ENCODE results near the gene RNF169. TPM values are rescaled to one million over a fixed set of nuclear protein-coding genes. Genes with fewer than 3 reads are reported as not detected.
A peak's percentile ranks its signal among the peaks of the same experiment; 100 is the strongest.
"Not testable (repeated sequence)": the region's sequence is repeated elsewhere in the genome, so short reads cannot be mapped to it uniquely, and the experiment has no call there.

Gene RNF169
- total and polyA plus RNA-seq, 2 donors (not counting 1 experiment from before 2014, with no cell fraction given): 12.3 to 32.2 TPM

- peak in 1 of 2 donors; percentile 29 for DNase-seq (ENCODE audit: low read depth in 2 of 2)
- Histone ChIP-seq H3K4me3 (replicated peaks in 1 of 4; ENCODE audit: control extremely low read depth in 1 of 4, insufficient read depth in 1 of 4, low read depth in 3 of 4, low read length in 4 of 4) (peak overlapping the region in 2 of 4 experiments; percentile 0 to 5), H3K4me1 (ENCODE audit: control insufficient read depth, extremely low read depth, insufficient read depth, low read length) (peaks cover 23% of the 10 kb centered on the region)
Measured at GRCh38 chr11:74755395-74755995, 6.8 kb downstream of the RNF169 start.

DNA sequence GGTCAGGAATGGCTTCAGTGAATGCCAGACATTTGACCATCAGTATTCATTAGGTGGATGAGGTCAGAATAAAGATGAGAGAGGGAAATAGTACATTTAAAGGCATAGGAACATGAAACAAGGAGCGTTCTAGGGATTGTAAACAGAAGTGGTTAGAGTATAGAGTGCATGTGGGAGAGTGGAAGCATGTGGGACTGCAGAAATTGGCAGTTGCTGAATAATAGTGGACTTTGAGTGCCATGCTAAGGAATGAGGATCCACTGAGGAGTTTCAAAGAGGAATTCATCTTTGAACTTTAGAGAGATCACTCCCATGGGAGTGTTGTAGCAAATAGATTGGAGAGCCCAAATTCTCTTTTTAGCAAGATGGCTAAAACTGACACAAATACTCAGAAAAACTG, 7.9 kb downstream of the RNF169 start:
- Histone ChIP-seq H3K27me3 (ENCODE audit: control insufficient read depth, insufficient read depth, low read length) (no peaks in the 10 kb centered on the region), H3K9ac (ENCODE audit: insufficient read depth, low read length) (no peak overlapping the region), H3K4me1 (ENCODE audit: control insufficient read depth, extremely low read depth, insufficient read depth, low read length) (peaks cover 23% of the 10 kb centered on the region), H2AFZ (ENCODE audit: low read length) (no peak overlapping the region), H3K79me2 (ENCODE audit: control insufficient read depth, insufficient read depth, low read length) (peaks cover 45% of the 10 kb centered on the region), H3K27ac (ENCODE audit: insufficient read depth, low read length) (no peak overlapping the region), H3K4me2 (ENCODE audit: extremely low read depth, insufficient read depth, low read length) (no peak overlapping the region), H3K36me3 (ENCODE audit: control insufficient read depth, insufficient read depth, low read length) (no peaks in the 10 kb centered on the region), H4K20me1 (ENCODE audit: control insufficient read depth, extremely low read depth, insufficient read depth, low read length) (no peaks in the 10 kb centered on the region), H3K9me3 (ENCODE audit: control insufficient read depth, insufficient read depth, low read depth, low read length) (no peaks in the 10 kb centered on the region), H3K4me3 (replicated peaks in 1 of 4; ENCODE audit: control extremely low read depth in 1 of 4, insufficient read depth in 1 of 4, low read depth in 3 of 4, low read length in 4 of 4) (no peak overlapping the region)
- DNase-seq (ENCODE audit: low read depth in 2 of 2): no peak
- TF ChIP-seq, protein P1, sequence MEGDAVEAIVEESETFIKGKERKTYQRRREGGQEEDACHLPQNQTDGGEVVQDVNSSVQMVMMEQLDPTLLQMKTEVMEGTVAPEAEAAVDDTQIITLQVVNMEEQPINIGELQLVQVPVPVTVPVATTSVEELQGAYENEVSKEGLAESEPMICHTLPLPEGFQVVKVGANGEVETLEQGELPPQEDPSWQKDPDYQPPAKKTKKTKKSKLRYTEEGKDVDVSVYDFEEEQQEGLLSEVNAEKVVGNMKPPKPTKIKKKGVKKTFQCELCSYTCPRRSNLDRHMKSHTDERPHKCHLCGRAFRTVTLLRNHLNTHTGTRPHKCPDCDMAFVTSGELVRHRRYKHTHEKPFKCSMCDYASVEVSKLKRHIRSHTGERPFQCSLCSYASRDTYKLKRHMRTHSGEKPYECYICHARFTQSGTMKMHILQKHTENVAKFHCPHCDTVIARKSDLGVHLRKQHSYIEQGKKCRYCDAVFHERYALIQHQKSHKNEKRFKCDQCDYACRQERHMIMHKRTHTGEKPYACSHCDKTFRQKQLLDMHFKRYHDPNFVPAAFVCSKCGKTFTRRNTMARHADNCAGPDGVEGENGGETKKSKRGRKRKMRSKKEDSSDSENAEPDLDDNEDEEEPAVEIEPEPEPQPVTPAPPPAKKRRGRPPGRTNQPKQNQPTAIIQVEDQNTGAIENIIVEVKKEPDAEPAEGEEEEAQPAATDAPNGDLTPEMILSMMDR (conservative IDR thresholded peaks at IDR 0.05 in 1 of 2, IDR thresholded peaks at IDR 0.05 in 1 of 2; ENCODE audit: low read depth in 1 of 2, low read length in 2 of 2): no peak
- TF ChIP-seq EZH2 (IDR thresholded peaks at IDR 0.05; ENCODE audit: low read length, missing control alignments): no peak

More at GRCh38 chr11:74755395-74755995, 6.8 kb downstream of the RNF169 start:
- no peaks in the 10 kb centered on the region for H3K27me3 ChIP-seq (ENCODE audit: control insufficient read depth, insufficient read depth, low read length)
- H3K27ac ChIP-seq (ENCODE audit: insufficient read depth, low read length): peak overlapping the region; percentile 78
- no peaks in the 10 kb centered on the region for H3K9me3 ChIP-seq (ENCODE audit: control insufficient read depth, insufficient read depth, low read depth, low read length)
- no peaks in the 10 kb centered on the region for H4K20me1 ChIP-seq (ENCODE audit: control insufficient read depth, extremely low read depth, insufficient read depth, low read length)
- no peak overlapping the region for H2AFZ ChIP-seq (ENCODE audit: low read length)
- peak overlapping the region; percentile 59 for H3K4me2 ChIP-seq (ENCODE audit: extremely low read depth, insufficient read depth, low read length)
- H3K79me2 ChIP-seq (ENCODE audit: control insufficient read depth, insufficient read depth, low read length): peaks cover 56% of the 10 kb centered on the region
- H3K36me3 ChIP-seq (ENCODE audit: control insufficient read depth, insufficient read depth, low read length): no peaks in the 10 kb centered on the region
- peak overlapping the region; percentile 13 for H3K9ac ChIP-seq (ENCODE audit: insufficient read depth, low read length)
- no peak for TF ChIP-seq EZH2 (IDR thresholded peaks at IDR 0.05; ENCODE audit: low read length, missing control alignments)
- TF ChIP-seq, protein P1 (conservative IDR thresholded peaks at IDR 0.05 in 1 of 2, IDR thresholded peaks at IDR 0.05 in 1 of 2; ENCODE audit: low read depth in 1 of 2, low read length in 2 of 2): no peak

- no peaks in the 10 kb centered on the region for H3K36me3 ChIP-seq (ENCODE audit: control insufficient read depth, insufficient read depth, low read length)
- H2AFZ ChIP-seq (ENCODE audit: low read length): no peak overlapping the region
- TF ChIP-seq, protein P1 (conservative IDR thresholded peaks at IDR 0.05 in 1 of 2, IDR thresholded peaks at IDR 0.05 in 1 of 2; ENCODE audit: low read depth in 1 of 2, low read length in 2 of 2): no peak
- no peak for TF ChIP-seq EZH2 (IDR thresholded peaks at IDR 0.05; ENCODE audit: low read length, missing control alignments)
- no peak overlapping the region for H3K27ac ChIP-seq (ENCODE audit: insufficient read depth, low read length)
- no peak overlapping the region for H3K4me2 ChIP-seq (ENCODE audit: extremely low read depth, insufficient read depth, low read length)
- H3K9me3 ChIP-seq (ENCODE audit: control insufficient read depth, insufficient read depth, low read depth, low read length): no peaks in the 10 kb centered on the region
- H4K20me1 ChIP-seq (ENCODE audit: control insufficient read depth, extremely low read depth, insufficient read depth, low read length): no peaks in the 10 kb centered on the region
- DNase-seq (ENCODE audit: low read depth in 2 of 2): no peak
- H3K27me3 ChIP-seq (ENCODE audit: control insufficient read depth, insufficient read depth, low read length): no peaks in the 10 kb centered on the region
- no peaks in the 10 kb centered on the region for H3K4me1 ChIP-seq (ENCODE audit: control insufficient read depth, extremely low read depth, insufficient read depth, low read length)
- H3K79me2 ChIP-seq (ENCODE audit: control insufficient read depth, insufficient read depth, low read length): peaks cover 48% of the 10 kb centered on the region
- no peak overlapping the region for H3K4me3 ChIP-seq (replicated peaks in 1 of 4; ENCODE audit: control extremely low read depth in 1 of 4, insufficient read depth in 1 of 4, low read depth in 3 of 4, low read length in 4 of 4)
- no peak overlapping the region for H3K9ac ChIP-seq (ENCODE audit: insufficient read depth, low read length)
Measured at GRCh38 chr11:74766905-74767304, 18.3 kb downstream of the RNF169 start.

- not testable (repeated sequence) for H3K27ac ChIP-seq (ENCODE audit: insufficient read depth, low read length); H3K4me3 ChIP-seq (replicated peaks in 1 of 4; ENCODE audit: control extremely low read depth in 1 of 4, insufficient read depth in 1 of 4, low read depth in 3 of 4, low read length in 4 of 4); H3K27me3 ChIP-seq (ENCODE audit: control insufficient read depth, insufficient read depth, low read length); H3K36me3 ChIP-seq (ENCODE audit: control insufficient read depth, insufficient read depth, low read length); DNase-seq (ENCODE audit: low read depth in 2 of 2); H3K9me3 ChIP-seq (ENCODE audit: control insufficient read depth, insufficient read depth, low read depth, low read length); H3K4me1 ChIP-seq (ENCODE audit: control insufficient read depth, extremely low read depth, insufficient read depth, low read length); H2AFZ ChIP-seq (ENCODE audit: low read length); H4K20me1 ChIP-seq (ENCODE audit: control insufficient read depth, extremely low read depth, insufficient read depth, low read length); H3K9ac ChIP-seq (ENCODE audit: insufficient read depth, low read length); H3K4me2 ChIP-seq (ENCODE audit: extremely low read depth, insufficient read depth, low read length)
- peaks cover 54% of the 10 kb centered on the region for H3K79me2 ChIP-seq (ENCODE audit: control insufficient read depth, insufficient read depth, low read length)
Measured at GRCh38 chr11:74768172-74768651, 19.6 kb downstream of the RNF169 start.
